GM04503 (cell line): ENCODE results near the gene MDFIC.

Experiments
- DNase-seq: peaks from one replicate; pipeline ENCODE4 v3.0.0-alpha.2; 2012; ENCODE audit warnings: low read depth

The MDFIC gene

GRCh38 chr7:115040057-115040456, 118.2 kb downstream of the MDFIC start:
- DNase-seq = no peak

GRCh38 chr7:115040495-115040894, 118.6 kb downstream of the MDFIC start:
- DNase-seq = no peak

GRCh38 chr7:115042596-115042995, 120.7 kb downstream of the MDFIC start:
- DNase-seq = no peak

- no peak for DNase-seq
Observed at GRCh38 chr7:115043605-115044004, 121.7 kb downstream of the MDFIC start.

GRCh38 chr7:115044224-115044623, 122.3 kb downstream of the MDFIC start:
- no peak for DNase-seq

GRCh38 chr7:115047958-115048720, 126.2 kb downstream of the MDFIC start:
- DNase-seq = peak; percentile 31

GRCh38 chr7:115052706-115053105, 130.8 kb downstream of the MDFIC start:
- DNase-seq = no peak

GRCh38 chr7:115054478-115055065, 132.7 kb downstream of the MDFIC start:
- no peak for DNase-seq

- no peak for DNase-seq
Observed at GRCh38 chr7:115056019-115056418, 134.1 kb downstream of the MDFIC start.

- DNase-seq = no peak
Observed at GRCh38 chr7:115058726-115059125, 136.8 kb downstream of the MDFIC start.

GRCh38 chr7:115059321-115059720, 137.4 kb downstream of the MDFIC start:
- no peak for DNase-seq

GRCh38 chr7:115060095-115060870, 138.4 kb downstream of the MDFIC start:
- DNase-seq = no peak

- no peak for DNase-seq
Observed at GRCh38 chr7:115066050-115066449, 144.2 kb downstream of the MDFIC start.

GRCh38 chr7:115066634-115067033, 144.7 kb downstream of the MDFIC start:
- no peak for DNase-seq

- DNase-seq = no peak
Observed at GRCh38 chr7:115068220-115068619, 146.3 kb downstream of the MDFIC start.
